Esophagus muscularis mucosa (tissue), 3 donors: ENCODE results near the gene SLAMF9.

ENCODE experiments used
- CTCF ChIP-seq, 3 experiments: fragments of 200-600 bp in 2 of 3; fragments of 450-650 bp in 1 of 3; sonication (generic) in 2 of 3; IDR thresholded peaks; one replicate each; pipeline ENCODE4 v1.5.1; 2017 to 2019; ENCODE audit warnings: antibody characterized with exemption in 3 of 3, mild to moderate bottlenecking in 2 of 3, moderate library complexity in 1 of 3
- POLR2AphosphoS5 ChIP-seq, 2 donors: sonication (generic); formaldehyde crosslinking; IDR thresholded peaks; one replicate each; pipeline ENCODE4 v1.6.1; 2017; ENCODE audit warnings: antibody characterized with exemption in 2 of 2

- TF ChIP-seq CTCF (IDR thresholded peaks at IDR 0.05), result no peak
- TF ChIP-seq POLR2AphosphoS5 (IDR thresholded peaks at IDR 0.05), result no peak
These were observed 14.9 kb upstream of the SLAMF9 start for GRCh38 chr1:159968901-159969300.
